Measurements from ENCODE around the gene ATP12A. TPM values are rescaled to one million over a fixed set of nuclear protein-coding genes. Genes with fewer than 3 reads are reported as not detected.

ATP12A gene
- total RNA-seq, 4 donors from 2014 or later: 0.27 to 40.0 (median 5.3) TPM

DNA sequence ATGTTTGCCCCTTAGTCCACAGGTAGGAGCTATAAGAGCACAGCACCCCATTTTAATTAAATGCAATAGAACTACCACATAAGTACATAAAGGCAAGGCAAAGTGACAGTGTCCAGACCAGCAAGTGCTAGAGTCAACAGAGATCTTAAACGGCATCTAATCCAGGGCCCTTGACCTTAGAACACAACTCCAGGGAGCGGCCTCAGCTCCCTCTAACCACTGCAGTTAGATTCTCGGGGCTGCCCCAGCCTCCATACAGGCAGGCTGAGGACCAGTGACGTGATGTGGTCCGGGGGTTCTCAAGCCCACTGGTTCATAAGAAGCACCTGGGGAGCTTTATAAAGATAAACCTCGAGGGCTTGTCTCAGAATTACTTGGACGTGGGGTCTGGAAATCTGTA lies 10.0 kb upstream of the ATP12A start:
- peak in 1 of 2 donors; percentile 49 for DNase-seq (ENCODE audit: low spot score in 2 of 2)
- intact Hi-C loops (cut with DNase I; ENCODE audit: low total_unique reads): no loop called here
- no peak overlapping the region for H3K4me3 ChIP-seq (ENCODE audit: low read depth, poor library complexity, severe bottlenecking)
- TF ChIP-seq, protein P1, sequence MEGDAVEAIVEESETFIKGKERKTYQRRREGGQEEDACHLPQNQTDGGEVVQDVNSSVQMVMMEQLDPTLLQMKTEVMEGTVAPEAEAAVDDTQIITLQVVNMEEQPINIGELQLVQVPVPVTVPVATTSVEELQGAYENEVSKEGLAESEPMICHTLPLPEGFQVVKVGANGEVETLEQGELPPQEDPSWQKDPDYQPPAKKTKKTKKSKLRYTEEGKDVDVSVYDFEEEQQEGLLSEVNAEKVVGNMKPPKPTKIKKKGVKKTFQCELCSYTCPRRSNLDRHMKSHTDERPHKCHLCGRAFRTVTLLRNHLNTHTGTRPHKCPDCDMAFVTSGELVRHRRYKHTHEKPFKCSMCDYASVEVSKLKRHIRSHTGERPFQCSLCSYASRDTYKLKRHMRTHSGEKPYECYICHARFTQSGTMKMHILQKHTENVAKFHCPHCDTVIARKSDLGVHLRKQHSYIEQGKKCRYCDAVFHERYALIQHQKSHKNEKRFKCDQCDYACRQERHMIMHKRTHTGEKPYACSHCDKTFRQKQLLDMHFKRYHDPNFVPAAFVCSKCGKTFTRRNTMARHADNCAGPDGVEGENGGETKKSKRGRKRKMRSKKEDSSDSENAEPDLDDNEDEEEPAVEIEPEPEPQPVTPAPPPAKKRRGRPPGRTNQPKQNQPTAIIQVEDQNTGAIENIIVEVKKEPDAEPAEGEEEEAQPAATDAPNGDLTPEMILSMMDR (IDR thresholded peaks at IDR 0.05): no peak
- TF ChIP-seq POLR2A (IDR thresholded peaks at IDR 0.05): no peak
- WGBS, 2 donors: 66 to 78% methylated on average over 7 of the region's 7 CpGs

DNA sequence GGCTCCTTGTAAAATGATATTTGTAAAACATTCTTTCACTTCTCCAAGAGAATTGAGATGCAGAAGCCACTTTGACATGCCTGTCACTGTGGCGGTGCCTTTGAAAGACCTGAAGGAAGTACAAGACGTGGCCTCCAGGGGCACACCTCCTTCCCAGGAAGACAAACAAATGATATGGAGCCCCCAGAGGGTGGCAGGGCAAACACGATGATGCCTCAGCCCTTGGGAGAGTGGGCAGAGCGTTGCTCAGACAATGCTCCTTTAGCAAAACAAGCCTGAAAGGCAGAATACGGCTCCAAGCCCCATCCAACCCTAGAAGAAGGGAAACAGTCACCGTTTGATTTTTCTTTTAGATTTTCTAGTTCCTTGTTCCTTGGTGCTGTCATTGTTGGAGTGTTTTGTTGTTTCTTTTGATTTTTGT lies 9.2 kb upstream of the ATP12A start:
- WGBS, 2 donors: 9 to 14% methylated on average over 6 of the region's 6 CpGs
- DNase-seq (ENCODE audit: low spot score in 2 of 2): no peak
- TF ChIP-seq, protein P1 (IDR thresholded peaks at IDR 0.05): no peak
- H3K4me3 ChIP-seq (ENCODE audit: low read depth, poor library complexity, severe bottlenecking): no peak overlapping the region
- intact Hi-C loops (cut with DNase I; ENCODE audit: low total_unique reads): no loop called here

DNA sequence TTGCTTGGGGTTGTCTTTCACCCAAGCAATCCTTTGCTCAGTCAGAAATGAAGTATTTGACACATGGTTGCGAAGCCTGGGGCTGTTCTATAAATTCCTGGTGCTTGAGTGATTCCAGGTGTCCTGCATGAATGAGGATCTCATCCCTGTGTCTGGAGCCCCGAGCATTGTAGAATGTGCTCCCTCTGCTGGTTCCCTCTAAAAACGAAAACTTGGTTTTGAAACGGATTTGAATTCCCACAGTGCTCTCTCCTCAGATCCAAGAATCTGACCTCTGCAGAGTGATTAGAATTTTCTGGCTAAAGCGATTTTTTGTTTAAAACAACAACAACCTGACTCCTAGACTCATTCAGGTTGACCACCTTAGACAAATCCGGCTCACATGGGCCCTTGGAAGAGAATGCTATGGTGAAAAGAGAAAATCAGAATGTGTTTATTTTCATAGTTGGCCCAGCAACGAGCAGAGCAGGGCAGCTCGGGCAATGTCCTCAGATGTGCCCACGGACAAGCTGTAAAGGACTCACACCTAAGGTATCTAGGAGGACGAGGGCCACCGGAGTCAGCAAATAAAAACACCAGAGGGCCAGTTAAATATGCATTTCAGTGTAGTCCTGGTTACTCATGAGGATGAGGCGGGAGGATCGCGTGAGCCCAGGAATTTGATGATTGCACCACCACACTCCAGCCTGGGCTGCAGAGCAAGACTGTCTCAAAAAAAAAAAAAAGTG lies 8.7 kb upstream of the ATP12A start:
- no peak overlapping the region for H3K4me3 ChIP-seq (ENCODE audit: low read depth, poor library complexity, severe bottlenecking)
- TF ChIP-seq POLR2A (IDR thresholded peaks at IDR 0.05): no peak
- TF ChIP-seq, protein P1 (IDR thresholded peaks at IDR 0.05): no peak
- intact Hi-C loops (cut with DNase I; ENCODE audit: low total_unique reads): no loop called here
- DNase-seq (ENCODE audit: low spot score in 2 of 2): peak; percentile 46 to 93
- 16 to 27% methylated on average over 14 of the region's 14 CpGs for WGBS, 2 donors

DNA sequence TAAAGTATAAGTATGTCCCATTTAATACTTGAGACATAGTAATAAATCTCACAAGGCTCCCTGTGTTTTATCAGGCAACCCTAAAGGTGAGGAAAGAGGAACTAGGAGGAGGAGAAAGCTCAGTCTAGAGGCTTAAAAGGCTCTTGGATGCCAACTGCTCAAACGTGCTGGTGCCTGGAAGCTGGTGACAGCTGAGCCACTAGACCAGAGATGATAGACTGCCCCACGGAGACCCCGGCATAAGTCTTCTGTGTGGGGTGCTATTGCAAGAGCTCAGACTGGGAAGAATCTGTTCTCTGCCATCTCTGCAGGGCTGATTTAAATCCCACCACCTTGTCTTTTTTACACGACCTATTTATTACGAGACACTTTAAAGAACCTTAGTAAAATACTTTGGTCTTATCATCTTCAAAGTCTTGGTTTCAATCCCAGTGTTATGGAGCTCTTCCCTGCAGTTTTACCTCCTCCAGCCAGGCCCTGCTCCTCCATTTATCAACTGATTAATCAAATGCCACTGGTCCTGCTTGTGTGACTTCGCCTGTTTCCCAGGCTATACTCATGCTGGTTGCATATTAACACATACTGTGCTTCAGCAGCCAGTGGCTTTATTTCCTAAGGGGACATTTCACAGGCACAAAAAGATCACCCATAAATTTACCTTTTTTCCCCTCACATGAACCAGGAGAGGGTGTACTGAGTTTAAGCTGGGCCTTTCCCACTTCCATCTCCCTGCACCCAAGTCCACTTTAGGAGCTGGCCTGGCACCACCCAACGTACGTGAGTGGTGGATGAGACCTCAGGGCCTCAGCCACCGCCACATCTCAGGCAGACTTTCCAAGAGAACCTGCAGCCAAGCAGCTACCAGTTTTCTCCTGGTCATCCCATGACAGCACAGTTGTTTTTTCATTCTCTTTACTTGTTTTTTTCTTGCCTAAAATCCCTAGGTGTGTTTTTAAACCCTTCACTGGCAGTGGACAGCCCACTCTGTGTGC lies 7.8 kb upstream of the ATP12A start:
- peak in 1 of 2 donors; percentile 72 for DNase-seq (ENCODE audit: low spot score in 2 of 2)
- WGBS, 2 donors: 72 to 77% methylated on average over 9 of the region's 9 CpGs
- intact Hi-C loops (cut with DNase I; ENCODE audit: low total_unique reads): no loop called here
- no peak overlapping the region for H3K4me3 ChIP-seq (ENCODE audit: low read depth, poor library complexity, severe bottlenecking)
- TF ChIP-seq POLR2A (IDR thresholded peaks at IDR 0.05): no peak
- TF ChIP-seq, protein P1 (IDR thresholded peaks at IDR 0.05): no peak

DNA sequence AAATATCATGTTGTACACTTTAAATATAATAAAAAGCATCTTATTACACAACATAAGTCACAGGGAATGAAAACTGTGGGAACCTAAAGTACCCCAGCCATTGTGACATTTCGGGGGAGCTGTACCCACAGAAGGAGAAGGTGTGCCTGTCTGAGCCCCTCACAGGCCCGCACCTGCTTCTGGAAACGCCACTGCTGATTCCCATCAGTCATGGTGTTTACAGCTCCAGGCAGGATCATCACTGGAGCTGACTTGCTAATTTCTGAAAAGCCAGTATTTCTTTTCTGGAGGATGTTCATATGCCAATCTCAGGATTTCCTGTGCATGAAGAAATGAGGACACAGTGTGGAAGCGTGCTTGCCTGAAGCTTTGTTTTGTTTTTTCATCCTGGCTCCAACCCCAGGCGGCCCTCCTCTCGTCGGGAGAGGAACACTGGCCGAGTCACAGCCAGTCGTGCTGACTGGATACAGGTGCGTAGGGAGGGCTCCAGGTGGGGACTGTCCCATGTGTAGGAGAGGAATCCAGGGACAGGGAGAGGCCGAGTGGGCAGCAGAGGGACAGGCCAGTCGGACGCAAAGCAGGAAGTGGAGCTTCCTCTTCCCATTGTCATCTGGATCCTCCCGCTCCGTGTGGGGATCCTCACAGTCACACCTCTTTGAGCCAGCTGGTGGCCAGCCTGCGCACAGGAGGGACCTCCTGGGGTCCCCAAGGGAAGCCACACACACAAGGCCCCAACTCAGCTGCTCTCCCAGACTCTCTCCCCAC lies 4.2 kb upstream of the ATP12A start:
- no peak overlapping the region for H3K4me3 ChIP-seq (ENCODE audit: low read depth, poor library complexity, severe bottlenecking)
- DNase-seq (ENCODE audit: low spot score in 2 of 2): peak in 1 of 2 donors; percentile 40
- WGBS, 2 donors: 45 to 54% methylated on average over 16 of the region's 16 CpGs
- TF ChIP-seq POLR2A (IDR thresholded peaks at IDR 0.05): no peak
- TF ChIP-seq, protein P1 (IDR thresholded peaks at IDR 0.05): no peak
- intact Hi-C loops (cut with DNase I; ENCODE audit: low total_unique reads): no loop called here

All from lower leg skin (tissue), 4 donors.